Peyer's patch (tissue), 4 donors: ENCODE data around the gene PDCD4. TPM values are rescaled to one million over a fixed set of nuclear protein-coding genes. Genes with fewer than 3 reads are reported as not detected.
A peak's percentile ranks its signal among the peaks of the same experiment; 100 is the strongest.

Experiments used
- DNase-seq, 3 donors: peaks; one replicate each; pipeline ENCODE4 v3.0.0-alpha.2; 2017 to 2019
- H3K27ac ChIP-seq, 4 donors: fragments of 200-600 bp; sonication (generic); one replicate each; pipeline ENCODE4 v1.5.1; 2016 to 2019
- H3K27me3 ChIP-seq, 2 donors: fragments of 200-600 bp; sonication (generic); one replicate each; pipeline ENCODE4 v1.5.1; 2019
- H3K36me3 ChIP-seq, 3 donors: fragments of 200-600 bp; sonication (generic); one replicate each; pipeline ENCODE4 v1.5.1; 2016 to 2019
- H3K4me1 ChIP-seq, 4 donors: fragments of 200-600 bp; sonication (generic); one replicate each; pipeline ENCODE4 v1.5.1; 2016 to 2019
- H3K4me3 ChIP-seq, 4 donors: fragments of 200-600 bp; sonication (generic); 1 replicate in 3 of 4; 2 replicates in 1 of 4; pipeline ENCODE4 v1.5.1; 2016 to 2019; ENCODE audit warnings: mild to moderate bottlenecking in 1 of 4
- H3K9me3 ChIP-seq, 4 donors: fragments of 200-600 bp; sonication (generic); one replicate each; pipeline ENCODE4 v1.5.1; 2016 to 2019; ENCODE audit warnings: mild to moderate bottlenecking in 1 of 4
- POLR2A ChIP-seq, 2 donors: fragments of 450-650 bp; IDR thresholded peaks; one replicate each; pipeline ENCODE4 v1.5.1; 2017; ENCODE audit warnings: antibody characterized with exemption in 2 of 2, mild to moderate bottlenecking in 2 of 2, moderate library complexity in 2 of 2
- total RNA-seq, 4 donors: library from RNA; depleted of rRNA; stranded (reverse); fragments of >200 nt; gene quantifications; one replicate each; pipeline ENCODE4 v1.1.0, GENCODE V29; 2016
- TF ChIP-seq, protein P1 (sequence below), 6 experiments: fragments of 450-650 bp in 4 of 6; fragments of 200-600 bp in 2 of 6; sonication (generic) in 1 of 6; IDR thresholded peaks; one replicate each; pipeline ENCODE4 v1.5.1; 2017 to 2019; ENCODE audit warnings: antibody characterized with exemption in 6 of 6, mild to moderate bottlenecking in 3 of 6, moderate library complexity in 1 of 6

PDCD4 gene
- total RNA-seq, 4 donors from 2014 or later: 301 to 538 (median 330) TPM

DNA sequence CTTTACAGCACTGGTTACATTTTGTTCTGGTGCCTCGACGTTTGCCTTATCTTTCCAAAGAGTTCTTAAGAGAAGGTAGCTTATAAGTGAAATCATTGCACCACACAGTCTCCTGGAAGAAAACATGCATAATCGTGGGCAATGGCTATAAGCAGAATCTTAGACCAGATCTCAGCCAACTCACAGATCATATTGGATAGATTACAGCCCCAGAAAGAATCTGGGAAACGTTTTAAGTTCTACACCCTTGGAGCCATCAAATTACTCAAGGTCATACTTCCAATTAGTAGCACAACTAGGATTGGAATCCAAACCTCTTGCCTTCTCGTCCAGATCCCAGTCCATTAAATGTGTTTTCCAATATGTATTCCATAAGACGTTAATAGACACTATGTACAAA lies 8.8 kb upstream of the PDCD4 start:
- H3K4me3 ChIP-seq: no peak overlapping the region
- H3K27ac ChIP-seq: peak overlapping the region in 3 of 4 donors; percentile 89 to 98 (median 94)
- H3K36me3 ChIP-seq: no peaks in the 10 kb centered on the region
- no peak for TF ChIP-seq POLR2A (IDR thresholded peaks at IDR 0.05)
- TF ChIP-seq, protein P1, sequence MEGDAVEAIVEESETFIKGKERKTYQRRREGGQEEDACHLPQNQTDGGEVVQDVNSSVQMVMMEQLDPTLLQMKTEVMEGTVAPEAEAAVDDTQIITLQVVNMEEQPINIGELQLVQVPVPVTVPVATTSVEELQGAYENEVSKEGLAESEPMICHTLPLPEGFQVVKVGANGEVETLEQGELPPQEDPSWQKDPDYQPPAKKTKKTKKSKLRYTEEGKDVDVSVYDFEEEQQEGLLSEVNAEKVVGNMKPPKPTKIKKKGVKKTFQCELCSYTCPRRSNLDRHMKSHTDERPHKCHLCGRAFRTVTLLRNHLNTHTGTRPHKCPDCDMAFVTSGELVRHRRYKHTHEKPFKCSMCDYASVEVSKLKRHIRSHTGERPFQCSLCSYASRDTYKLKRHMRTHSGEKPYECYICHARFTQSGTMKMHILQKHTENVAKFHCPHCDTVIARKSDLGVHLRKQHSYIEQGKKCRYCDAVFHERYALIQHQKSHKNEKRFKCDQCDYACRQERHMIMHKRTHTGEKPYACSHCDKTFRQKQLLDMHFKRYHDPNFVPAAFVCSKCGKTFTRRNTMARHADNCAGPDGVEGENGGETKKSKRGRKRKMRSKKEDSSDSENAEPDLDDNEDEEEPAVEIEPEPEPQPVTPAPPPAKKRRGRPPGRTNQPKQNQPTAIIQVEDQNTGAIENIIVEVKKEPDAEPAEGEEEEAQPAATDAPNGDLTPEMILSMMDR (IDR thresholded peaks at IDR 0.05): no peak
- DNase-seq: no peak
- no peaks in the 10 kb centered on the region for H3K27me3 ChIP-seq
- peaks cover 20 to 88% (median 68%) of the 10 kb centered on the region in 4 donors for H3K4me1 ChIP-seq
- H3K9me3 ChIP-seq: no peaks in the 10 kb centered on the region

DNA sequence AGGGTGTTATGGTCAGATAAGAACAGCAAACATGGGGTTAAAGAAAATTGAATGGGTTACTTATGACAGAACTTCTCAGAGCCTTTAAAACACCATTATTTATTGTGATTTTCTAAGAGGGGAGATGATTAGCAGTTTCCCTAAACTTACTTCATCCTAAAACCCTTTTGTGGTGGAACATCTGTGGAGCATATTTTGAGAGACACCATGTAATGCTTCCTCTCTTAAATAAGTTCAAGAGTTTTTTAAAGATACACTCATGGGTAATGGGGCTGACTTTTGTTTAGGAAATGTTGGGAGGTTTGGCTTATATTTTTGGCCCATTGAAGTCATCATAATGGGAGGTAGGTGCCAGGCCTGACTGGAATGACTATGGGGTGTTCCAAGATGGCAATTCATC lies 8.4 kb upstream of the PDCD4 start:
- H3K27me3 ChIP-seq: no peaks in the 10 kb centered on the region
- H3K36me3 ChIP-seq: no peaks in the 10 kb centered on the region
- H3K27ac ChIP-seq: peak overlapping the region; percentile 85 to 98 (median 92)
- no peak overlapping the region for H3K4me3 ChIP-seq
- no peaks in the 10 kb centered on the region for H3K9me3 ChIP-seq
- peaks cover 19 to 88% (median 67%) of the 10 kb centered on the region in 4 donors for H3K4me1 ChIP-seq
- no peak for DNase-seq
- TF ChIP-seq, protein P1 (IDR thresholded peaks at IDR 0.05): no peak
- TF ChIP-seq POLR2A (IDR thresholded peaks at IDR 0.05): no peak

DNA sequence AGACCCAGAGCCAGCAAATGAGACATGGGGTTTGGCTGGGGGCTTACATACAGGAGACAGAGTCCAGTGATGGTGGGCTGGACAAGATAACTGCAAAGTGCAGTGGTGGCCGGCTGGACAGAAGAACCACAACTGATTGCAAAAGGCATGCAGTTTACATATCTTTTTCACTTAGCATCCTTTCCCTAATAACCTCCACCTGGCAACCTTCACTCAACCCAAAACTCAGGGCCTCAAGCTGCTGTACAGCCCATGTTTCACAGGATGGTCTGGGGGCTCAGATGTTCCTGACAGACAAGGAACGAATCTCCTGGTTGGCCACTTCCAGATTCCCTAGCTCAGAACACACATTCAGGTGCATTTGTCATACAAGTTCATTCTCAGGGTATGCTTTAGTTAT lies 7.8 kb upstream of the PDCD4 start:
- Histone ChIP-seq H3K27ac (peak overlapping the region; percentile 85 to 98 (median 92)), H3K4me3 (no peak overlapping the region), H3K4me1 (peaks cover 19 to 88% (median 68%) of the 10 kb centered on the region in 4 donors), H3K36me3 (no peaks in the 10 kb centered on the region), H3K9me3 (no peaks in the 10 kb centered on the region), H3K27me3 (no peaks in the 10 kb centered on the region)
- no peak for TF ChIP-seq POLR2A (IDR thresholded peaks at IDR 0.05)
- TF ChIP-seq, protein P1 (IDR thresholded peaks at IDR 0.05): no peak
- DNase-seq: no peak

DNA sequence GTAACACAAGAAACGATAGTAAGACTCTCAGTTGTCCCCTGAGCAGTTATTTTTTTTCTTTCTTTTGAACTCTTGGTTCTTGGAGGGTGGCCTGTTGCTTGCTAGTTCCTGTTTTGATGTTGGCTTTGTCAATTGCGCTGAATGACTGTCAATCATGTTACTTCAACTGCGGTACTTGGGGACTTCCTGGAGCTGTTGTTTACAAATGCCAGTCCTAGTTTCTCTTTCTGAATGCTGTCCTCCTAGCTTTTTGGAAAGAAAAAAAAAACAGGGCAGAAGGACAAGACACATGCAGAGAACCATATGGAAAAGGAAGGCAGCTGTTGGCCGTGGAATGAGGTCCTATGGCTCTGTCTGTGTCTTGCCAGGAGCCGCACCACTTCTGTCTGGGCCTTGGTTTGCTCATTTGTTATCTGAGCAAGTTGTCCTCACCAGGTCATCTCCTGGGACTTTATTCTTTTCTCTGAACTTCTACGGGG lies 7.0 kb upstream of the PDCD4 start:
- no peaks in the 10 kb centered on the region for H3K27me3 ChIP-seq
- H3K4me3 ChIP-seq: peak overlapping the region in 3 of 4 donors; percentile 15 to 34 (median 18)
- DNase-seq: peak in 2 of 3 donors; percentile 64 to 76
- H3K27ac ChIP-seq: peak overlapping the region; percentile 85 to 98 (median 92)
- TF ChIP-seq, protein P1 (IDR thresholded peaks at IDR 0.05): no peak
- peak in 1 of 2 donors; percentile 39 for TF ChIP-seq POLR2A (IDR thresholded peaks at IDR 0.05)
- peaks cover 12 to 88% (median 63%) of the 10 kb centered on the region in 4 donors for H3K4me1 ChIP-seq
- no peaks in the 10 kb centered on the region for H3K36me3 ChIP-seq
- H3K9me3 ChIP-seq: no peaks in the 10 kb centered on the region

DNA sequence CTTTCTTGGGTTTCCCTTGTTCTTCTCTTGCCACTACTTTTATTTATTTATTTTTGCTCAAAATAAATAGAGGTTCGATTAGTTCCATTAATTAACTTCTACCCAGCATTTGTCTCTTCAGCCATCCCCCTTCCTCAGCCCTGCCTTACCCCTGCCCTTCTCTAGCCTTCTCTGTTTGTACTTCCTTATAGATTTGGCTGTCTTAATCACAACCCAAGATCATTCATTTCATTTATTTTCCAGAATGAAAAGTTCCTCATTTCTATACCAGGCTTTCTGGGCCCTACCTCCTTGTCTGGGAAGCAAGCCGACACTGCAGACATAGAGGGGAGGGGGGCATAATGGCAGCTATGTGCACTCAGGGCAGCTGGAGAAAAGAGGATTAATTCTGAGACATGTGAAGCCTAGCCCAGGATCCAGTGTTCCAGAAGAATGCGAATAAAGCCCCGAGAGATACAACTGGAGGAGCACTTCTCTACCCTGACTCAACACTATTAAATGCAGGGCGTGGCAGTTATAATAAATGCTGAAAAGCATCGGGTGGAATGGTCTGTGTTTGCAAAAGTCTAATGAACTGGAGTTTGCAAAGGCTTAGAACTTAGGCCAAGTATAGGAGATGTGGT lies 6.4 kb upstream of the PDCD4 start:
- H3K27me3 ChIP-seq: no peaks in the 10 kb centered on the region
- peak overlapping the region; percentile 85 to 98 (median 92) for H3K27ac ChIP-seq
- H3K9me3 ChIP-seq: no peaks in the 10 kb centered on the region
- TF ChIP-seq POLR2A (IDR thresholded peaks at IDR 0.05): no peak
- TF ChIP-seq, protein P1 (IDR thresholded peaks at IDR 0.05): no peak
- DNase-seq: peak in 1 of 3 donors; percentile 77
- H3K36me3 ChIP-seq: no peaks in the 10 kb centered on the region
- H3K4me1 ChIP-seq: peaks cover 7 to 86% (median 62%) of the 10 kb centered on the region in 4 donors
- H3K4me3 ChIP-seq: peak overlapping the region in 2 of 4 donors; percentile 11 to 15
